HepG2 (cell line): ENCODE results near the gene ZNF493. TPM values are rescaled to one million over a fixed set of nuclear protein-coding genes. Genes with fewer than 3 reads are reported as not detected.

ENCODE experiments used
- CBX5 ChIP-seq: sonication (generic); formaldehyde crosslinking; IDR thresholded peaks from 2 replicates; pipeline ENCODE4 v1.4.0; 2020; ENCODE audit warnings: missing genetic modification reagents, borderline replicate concordance
- ELF4 ChIP-seq: sonication (generic); formaldehyde crosslinking; IDR thresholded peaks from 2 replicates; pipeline ENCODE4 v1.5.0; 2020; ENCODE audit warnings: missing genetic modification reagents, mild to moderate bottlenecking, moderate library complexity, borderline replicate concordance
- FOXK1 ChIP-seq: sonication (generic); formaldehyde crosslinking; IDR thresholded peaks from 2 replicates; pipeline ENCODE4 v1.4.0; 2020; ENCODE audit warnings: low read depth, missing genetic modification reagents, borderline replicate concordance
- HES4 ChIP-seq: sonication (generic); formaldehyde crosslinking; IDR thresholded peaks from 2 replicates; pipeline ENCODE4 v1.9.0; 2021; ENCODE audit warnings: mild to moderate bottlenecking, missing genetic modification reagents, borderline replicate concordance
- ONECUT2 ChIP-seq: sonication (generic); formaldehyde crosslinking; IDR thresholded peaks from 2 replicates; pipeline ENCODE4 v1.4.0; 2020; ENCODE audit warnings: missing genetic modification reagents
- SALL1 ChIP-seq: sonication (generic); formaldehyde crosslinking; IDR thresholded peaks from 2 replicates; pipeline ENCODE4 v1.8.0; 2022; ENCODE audit warnings: mild to moderate bottlenecking, missing genetic modification reagents
- SMAD1 ChIP-seq: sonication (generic); formaldehyde crosslinking; IDR thresholded peaks from 2 replicates; pipeline ENCODE4 v1.4.0; 2020; ENCODE audit warnings: missing genetic modification reagents, low read depth, mild to moderate bottlenecking, borderline replicate concordance
- SOX6 ChIP-seq, 2 experiments: fragments of 450-650 bp in 1 of 2; sonication (generic) in 1 of 2; formaldehyde crosslinking in 1 of 2; IDR thresholded peaks; 2 replicates each; pipeline versions ENCODE4 v1.4.0 to v1.6.1; 2017 to 2020; ENCODE audit warnings: antibody characterized with exemption in 1 of 2, mild to moderate bottlenecking in 1 of 2, missing genetic modification reagents in 1 of 2
- SP2 ChIP-seq: sonication (generic); formaldehyde crosslinking; IDR thresholded peaks from 2 replicates; pipeline ENCODE4 v1.5.1; 2020; ENCODE audit warnings: mild to moderate bottlenecking, missing genetic modification reagents
- SUZ12 ChIP-seq: fragments of 150-350 bp; IDR thresholded peaks from 2 replicates; pipeline ENCODE4 v1.6.1; 2014; ENCODE audit warnings: low read depth, low read length
- TRIM24 ChIP-seq: sonication (generic); formaldehyde crosslinking; IDR thresholded peaks from 2 replicates; pipeline ENCODE4 v1.8.0; 2022; ENCODE audit warnings: mild to moderate bottlenecking, missing genetic modification reagents
- ZFP1 ChIP-seq: IDR thresholded peaks from 2 replicates; pipeline ENCODE4 v1.6.1; 2016
- ZNF205 ChIP-seq: IDR thresholded peaks from 2 replicates; pipeline ENCODE4 v1.6.1; 2018; ENCODE audit warnings: missing biosample characterization, missing genetic modification reagents
- ZNF253 ChIP-seq: sonication (generic); formaldehyde crosslinking; IDR thresholded peaks from 2 replicates; pipeline ENCODE4 v1.8.0; 2022; ENCODE audit warnings: mild to moderate bottlenecking, missing genetic modification reagents, borderline replicate concordance
- ZNF430 ChIP-seq: sonication (generic); formaldehyde crosslinking; IDR thresholded peaks from 2 replicates; pipeline ENCODE4 v1.9.0; 2021; ENCODE audit warnings: mild to moderate bottlenecking, missing genetic modification reagents
- ZNF432 ChIP-seq: sonication (generic); formaldehyde crosslinking; IDR thresholded peaks from 2 replicates; pipeline ENCODE4 v1.5.0; 2020; ENCODE audit warnings: missing genetic modification reagents, mild to moderate bottlenecking, borderline replicate concordance
- ZNF468 ChIP-seq: sonication (generic); formaldehyde crosslinking; IDR thresholded peaks from 2 replicates; pipeline ENCODE4 v1.8.0; 2022; ENCODE audit warnings: mild to moderate bottlenecking, moderate library complexity, missing genetic modification reagents
- ZNF614 ChIP-seq: IDR thresholded peaks from 2 replicates; pipeline ENCODE4 v1.6.1; 2018; ENCODE audit warnings: missing biosample characterization, missing genetic modification reagents, inconsistent platforms, borderline replicate concordance
- ZNF709 ChIP-seq: sonication (generic); formaldehyde crosslinking; IDR thresholded peaks from 2 replicates; pipeline ENCODE4 v1.5.0; 2020; ENCODE audit warnings: mild to moderate bottlenecking, missing genetic modification reagents
- ZNF768 ChIP-seq: sonication (generic); formaldehyde crosslinking; IDR thresholded peaks from 2 replicates; pipeline ENCODE4 v1.4.0; 2020; ENCODE audit warnings: missing genetic modification reagents
- polyA plus RNA-seq, 8 experiments: library from polyadenylated mRNA; depleted of rRNA in 3 of 8; stranded (reverse) in 7 of 8; unstranded in 1 of 8; fragments of >200 nt; fragmentation: Illumina TruSeq in 4 of 8; extraction: Trizol in 4 of 8; gene quantifications; 2 replicates each; pipeline versions ENCODE4 v1.2.1 to v1.2.3, GENCODE V29; 2011 to 2016; ENCODE audit warnings: low read depth in 4 of 8, missing spikeins in 1 of 8, mixed read lengths in 1 of 8; ENCODE audit not compliant: insufficient read depth in 1 of 8
- total RNA-seq, 5 experiments: library from RNA; depleted of rRNA; stranded (reverse); fragments of >200 nt; fragmentation: Illumina TruSeq; extraction: Trizol; gene quantifications; 2 replicates each; pipeline ENCODE4 v1.2.3, GENCODE V29; 2016; ENCODE audit warnings: low read depth in 1 of 5
- TF ChIP-seq, protein P1 (sequence below): sonication (generic); formaldehyde crosslinking; IDR thresholded peaks from 2 replicates; pipeline ENCODE4 v1.8.1; 2022; ENCODE audit warnings: low read depth, mild to moderate bottlenecking, missing genetic modification reagents
- TF ChIP-seq, protein P2 (sequence below): sonication (generic); formaldehyde crosslinking; IDR thresholded peaks from 2 replicates; pipeline ENCODE4 v1.5.0; 2020; ENCODE audit warnings: mild to moderate bottlenecking, missing genetic modification reagents
- TF ChIP-seq, protein P3 (sequence below): sonication (generic); formaldehyde crosslinking; IDR thresholded peaks from 2 replicates; pipeline ENCODE4 v1.5.1; 2020; ENCODE audit warnings: mild to moderate bottlenecking, missing genetic modification reagents

Gene ZNF493
- total and polyA plus RNA-seq, 2 of the 13 experiments (the other 11 are each of a cell fraction or from before 2014, with no cell fraction given): 6.8 to 9.0 TPM

- TF ChIP-seq CBX5 (CRISPR knock-in tag) (no peak), ZNF468 (no peak), FOXK1 (CRISPR knock-in tag) (no peak), ZNF768 (CRISPR knock-in tag) (peak; percentile 22; the same call in 1 of the 2 replicates), ZNF253 (CRISPR knock-in tag) (no peak), ZNF430 (peak; percentile 44; the same call in 1 of the 2 replicates), ZFP1 (no peak), SP2 (CRISPR knock-in tag) (peak; percentile 93), SALL1 (CRISPR knock-in tag) (peak; percentile 53; the same call in 1 of the 2 replicates), ZNF709 (CRISPR knock-in tag) (no peak), ZNF614 (CRISPR knock-in tag) (no peak), ONECUT2 (CRISPR knock-in tag) (no peak), SOX6 (IDR thresholded peaks at IDR 0.05) (no peak), SOX6 (CRISPR knock-in tag; IDR thresholded peaks at IDR 0.05) (0 out of 2 replicates have a peak, but pooled peaks have one; percentile 30), SUZ12 (no peak), SMAD1 (CRISPR knock-in tag) (no peak), HES4 (CRISPR knock-in tag) (peak; percentile 20; the same call in 1 of the 2 replicates), ELF4 (CRISPR knock-in tag) (peak; percentile 23; the same call in 1 of the 2 replicates), ZNF432 (no peak), TRIM24 (CRISPR knock-in tag) (no peak), ZNF205 (CRISPR knock-in tag) (no peak)
- TF ChIP-seq, protein P1, sequence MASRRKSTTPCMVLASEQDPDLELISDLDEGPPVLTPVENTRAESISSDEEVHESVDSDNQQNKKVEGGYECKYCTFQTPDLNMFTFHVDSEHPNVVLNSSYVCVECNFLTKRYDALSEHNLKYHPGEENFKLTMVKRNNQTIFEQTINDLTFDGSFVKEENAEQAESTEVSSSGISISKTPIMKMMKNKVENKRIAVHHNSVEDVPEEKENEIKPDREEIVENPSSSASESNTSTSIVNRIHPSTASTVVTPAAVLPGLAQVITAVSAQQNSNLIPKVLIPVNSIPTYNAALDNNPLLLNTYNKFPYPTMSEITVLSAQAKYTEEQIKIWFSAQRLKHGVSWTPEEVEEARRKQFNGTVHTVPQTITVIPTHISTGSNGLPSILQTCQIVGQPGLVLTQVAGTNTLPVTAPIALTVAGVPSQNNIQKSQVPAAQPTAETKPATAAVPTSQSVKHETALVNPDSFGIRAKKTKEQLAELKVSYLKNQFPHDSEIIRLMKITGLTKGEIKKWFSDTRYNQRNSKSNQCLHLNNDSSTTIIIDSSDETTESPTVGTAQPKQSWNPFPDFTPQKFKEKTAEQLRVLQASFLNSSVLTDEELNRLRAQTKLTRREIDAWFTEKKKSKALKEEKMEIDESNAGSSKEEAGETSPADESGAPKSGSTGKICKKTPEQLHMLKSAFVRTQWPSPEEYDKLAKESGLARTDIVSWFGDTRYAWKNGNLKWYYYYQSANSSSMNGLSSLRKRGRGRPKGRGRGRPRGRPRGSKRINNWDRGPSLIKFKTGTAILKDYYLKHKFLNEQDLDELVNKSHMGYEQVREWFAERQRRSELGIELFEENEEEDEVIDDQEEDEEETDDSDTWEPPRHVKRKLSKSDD (CRISPR knock-in tag): no peak
- TF ChIP-seq, protein P2, sequence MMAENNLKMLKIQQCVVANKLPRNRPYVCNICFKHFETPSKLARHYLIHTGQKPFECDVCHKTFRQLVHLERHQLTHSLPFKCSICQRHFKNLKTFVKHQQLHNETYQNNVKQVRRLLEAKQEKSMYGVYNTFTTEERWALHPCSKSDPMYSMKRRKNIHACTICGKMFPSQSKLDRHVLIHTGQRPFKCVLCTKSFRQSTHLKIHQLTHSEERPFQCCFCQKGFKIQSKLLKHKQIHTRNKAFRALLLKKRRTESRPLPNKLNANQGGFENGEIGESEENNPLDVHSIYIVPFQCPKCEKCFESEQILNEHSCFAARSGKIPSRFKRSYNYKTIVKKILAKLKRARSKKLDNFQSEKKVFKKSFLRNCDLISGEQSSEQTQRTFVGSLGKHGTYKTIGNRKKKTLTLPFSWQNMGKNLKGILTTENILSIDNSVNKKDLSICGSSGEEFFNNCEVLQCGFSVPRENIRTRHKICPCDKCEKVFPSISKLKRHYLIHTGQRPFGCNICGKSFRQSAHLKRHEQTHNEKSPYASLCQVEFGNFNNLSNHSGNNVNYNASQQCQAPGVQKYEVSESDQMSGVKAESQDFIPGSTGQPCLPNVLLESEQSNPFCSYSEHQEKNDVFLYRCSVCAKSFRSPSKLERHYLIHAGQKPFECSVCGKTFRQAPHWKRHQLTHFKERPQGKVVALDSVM: no peak
- TF ChIP-seq, protein P3, sequence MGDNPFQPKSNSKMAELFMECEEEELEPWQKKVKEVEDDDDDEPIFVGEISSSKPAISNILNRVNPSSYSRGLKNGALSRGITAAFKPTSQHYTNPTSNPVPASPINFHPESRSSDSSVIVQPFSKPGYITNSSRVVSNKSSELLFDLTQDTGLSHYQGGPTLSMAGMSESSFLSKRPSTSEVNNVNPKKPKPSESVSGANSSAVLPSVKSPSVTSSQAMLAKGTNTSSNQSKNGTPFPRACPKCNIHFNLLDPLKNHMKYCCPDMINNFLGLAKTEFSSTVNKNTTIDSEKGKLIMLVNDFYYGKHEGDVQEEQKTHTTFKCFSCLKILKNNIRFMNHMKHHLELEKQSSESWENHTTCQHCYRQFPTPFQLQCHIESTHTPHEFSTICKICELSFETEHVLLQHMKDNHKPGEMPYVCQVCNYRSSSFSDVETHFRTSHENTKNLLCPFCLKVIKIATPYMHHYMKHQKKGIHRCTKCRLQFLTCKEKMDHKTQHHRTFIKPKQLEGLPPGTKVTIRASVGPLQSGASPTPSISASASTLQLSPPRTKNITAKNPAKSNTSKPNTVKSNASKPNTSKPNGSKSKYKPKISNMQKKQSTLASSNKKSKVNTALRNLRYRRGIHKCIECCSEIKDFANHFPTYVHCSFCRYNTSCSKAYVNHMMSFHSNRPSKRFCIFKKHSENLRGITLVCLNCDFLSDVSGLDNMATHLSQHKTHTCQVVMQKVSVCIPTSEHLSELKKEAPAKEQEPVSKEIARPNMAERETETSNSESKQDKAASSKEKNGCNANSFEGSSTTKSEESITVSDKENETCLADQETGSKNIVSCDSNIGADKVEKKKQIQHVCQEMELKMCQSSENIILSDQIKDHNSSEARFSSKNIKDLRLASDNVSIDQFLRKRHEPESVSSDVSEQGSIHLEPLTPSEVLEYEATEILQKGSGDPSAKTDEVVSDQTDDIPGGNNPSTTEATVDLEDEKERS (CRISPR knock-in tag): 0 out of 2 replicates have a peak, but pooled peaks have one; percentile 38
Measured at GRCh38 chr19:21396893-21397572, at the start of gene ZNF493 (continued).
